Liver (tissue), 9 donors: ENCODE data around the gene TGFBR3L. TPM values are rescaled to one million over a fixed set of nuclear protein-coding genes. Genes with fewer than 3 reads are reported as not detected.

Experiments used
- DNase-seq: peaks from one replicate; pipeline ENCODE4 v3.0.0-alpha.2; 2017; ENCODE audit warnings: low spot score
- H3K27ac ChIP-seq, 2 donors: one replicate each; pipeline ENCODE4 v1.7.0; 2013; ENCODE audit warnings: inconsistent platforms in 2 of 2, low read length in 2 of 2, control low read depth in 1 of 2, low read depth in 1 of 2, mild to moderate bottlenecking in 1 of 2
- H3K27me3 ChIP-seq, 4 donors: one replicate each; pipeline versions ENCODE4 v1.6.1 to v1.7.0; 2013; ENCODE audit warnings: low read length in 3 of 4, inconsistent platforms in 1 of 4, mild to moderate bottlenecking in 1 of 4, moderate library complexity in 1 of 4; ENCODE audit not compliant: control insufficient read depth in 4 of 4, insufficient read depth in 4 of 4
- H3K36me3 ChIP-seq, 4 donors: one replicate each; pipeline versions ENCODE4 v1.6.1 to v1.7.0; 2013; ENCODE audit warnings: low read length in 3 of 4, mild to moderate bottlenecking in 3 of 4, low read depth in 1 of 4, moderate library complexity in 1 of 4; ENCODE audit not compliant: control insufficient read depth in 4 of 4, insufficient read depth in 3 of 4
- H3K4me1 ChIP-seq, 4 donors: one replicate each; pipeline versions ENCODE4 v1.6.1 to v1.7.0; 2013; ENCODE audit warnings: low read length in 3 of 4, mild to moderate bottlenecking in 3 of 4, moderate library complexity in 1 of 4; ENCODE audit not compliant: control insufficient read depth in 4 of 4, insufficient read depth in 4 of 4
- H3K4me3 ChIP-seq, 3 donors: one replicate each; pipeline versions ENCODE4 v1.6.1 to v1.7.0; 2013; ENCODE audit warnings: low read length in 3 of 3, control low read depth in 1 of 3, low read depth in 1 of 3, mild to moderate bottlenecking in 1 of 3
- H3K9ac ChIP-seq, 2 donors: one replicate each; pipeline ENCODE4 v1.7.0; 2013; ENCODE audit warnings: low read length in 2 of 2, mild to moderate bottlenecking in 2 of 2, moderate library complexity in 2 of 2, control low read depth in 1 of 2, low read depth in 1 of 2
- H3K9me3 ChIP-seq, 4 donors: one replicate each; pipeline versions ENCODE4 v1.6.1 to v1.7.0; 2013; ENCODE audit warnings: low read length in 3 of 4; ENCODE audit not compliant: control insufficient read depth in 4 of 4
- EGR1 ChIP-seq, 2 donors: IDR thresholded peaks; 2 replicates each; pipeline ENCODE4 v1.6.1; 2016 to 2018; ENCODE audit warnings: antibody characterized with exemption in 2 of 2, low read depth in 2 of 2
- FOXA1 ChIP-seq: IDR thresholded peaks from 2 replicates; pipeline ENCODE4 v1.6.1; 2016; ENCODE audit warnings: antibody characterized with exemption
- FOXA2 ChIP-seq: IDR thresholded peaks from 2 replicates; pipeline ENCODE4 v1.6.1; 2016; ENCODE audit warnings: antibody characterized with exemption
- GABPA ChIP-seq, 2 donors: IDR thresholded peaks in 1 of 2; conservative IDR thresholded peaks in 1 of 2; 2 replicates each; pipeline ENCODE4 v1.6.1; 2016; ENCODE audit warnings: antibody characterized with exemption in 2 of 2, mild to moderate bottlenecking in 1 of 2, moderate library complexity in 1 of 2
- HNF4A ChIP-seq, 2 donors: conservative IDR thresholded peaks; 2 replicates each; pipeline ENCODE4 v1.6.1; 2016; ENCODE audit warnings: antibody characterized with exemption in 2 of 2, mild to moderate bottlenecking in 2 of 2
- HNF4G ChIP-seq: IDR thresholded peaks from 2 replicates; pipeline ENCODE4 v1.6.1; 2016; ENCODE audit warnings: antibody characterized with exemption
- JUND ChIP-seq, 2 donors: IDR thresholded peaks; 2 replicates each; pipeline ENCODE4 v1.6.1; 2016; ENCODE audit warnings: antibody characterized with exemption in 2 of 2
- MAX ChIP-seq: IDR thresholded peaks from 2 replicates; pipeline ENCODE4 v1.6.1; 2016; ENCODE audit warnings: antibody characterized with exemption
- RAD21 ChIP-seq, 2 donors: IDR thresholded peaks; 2 replicates each; pipeline ENCODE4 v1.6.1; 2016; ENCODE audit warnings: antibody characterized with exemption in 2 of 2, mild to moderate bottlenecking in 2 of 2
- RXRA ChIP-seq, 2 donors: IDR thresholded peaks; 2 replicates each; pipeline ENCODE4 v1.6.1; 2017 to 2018; ENCODE audit warnings: antibody characterized with exemption in 2 of 2, mild to moderate bottlenecking in 1 of 2
- SP1 ChIP-seq: IDR thresholded peaks from 2 replicates; pipeline ENCODE4 v1.6.1; 2018; ENCODE audit warnings: antibody characterized with exemption, mild to moderate bottlenecking
- TAF1 ChIP-seq: conservative IDR thresholded peaks from 2 replicates; pipeline ENCODE4 v1.6.1; 2016; ENCODE audit warnings: antibody characterized with exemption, mild to moderate bottlenecking
- YY1 ChIP-seq: IDR thresholded peaks from 2 replicates; pipeline ENCODE4 v1.6.1; 2016; ENCODE audit warnings: antibody characterized with exemption, mild to moderate bottlenecking
- ZBTB33 ChIP-seq: IDR thresholded peaks from 2 replicates; pipeline ENCODE4 v1.6.1; 2016; ENCODE audit warnings: antibody characterized with exemption
- WGBS: extraction: QIAGEN DNeasy Blood & Tissue Kit; methylation state at CpG from one replicate; pipeline ENCODE4 v1.1.7; 2013; 5-methylcytosine and 5-hydroxymethylcytosine counted together
- polyA plus RNA-seq, 2 donors: library from polyadenylated mRNA; stranded (reverse) in 1 of 2; unstranded in 1 of 2; fragments of 200-250 nt in 1 of 2; fragments of >200 nt in 1 of 2; fragmentation: Nextera tagmentation in 1 of 2; extraction: Ambion mirVana in 1 of 2; gene quantifications; one replicate each; pipeline versions ENCODE4 v1.2.1 to v1.2.3, GENCODE V29; 2013 to 2015
- total RNA-seq, 2 donors: library from RNA; depleted of rRNA; stranded (reverse); fragments of >200 nt; gene quantifications; one replicate each; pipeline ENCODE4 v1.2.3, GENCODE V29; 2014
- TF ChIP-seq, protein P1 (sequence below): IDR thresholded peaks from 2 replicates; pipeline ENCODE4 v1.6.1; 2016; ENCODE audit warnings: antibody characterized with exemption
- TF ChIP-seq, protein P2 (sequence below): IDR thresholded peaks from 2 replicates; pipeline ENCODE4 v1.6.1; 2016; ENCODE audit warnings: antibody characterized with exemption, mild to moderate bottlenecking
- TF ChIP-seq, protein P3 (sequence below): fragments of 150-350 bp; IDR thresholded peaks from 2 replicates; pipeline ENCODE4 v1.5.1; 2017; ENCODE audit warnings: improper control_type of control experiment, low read depth, low read length; ENCODE audit not compliant: missing input control
- donor health status: healthy.
- donor health status: healthy.
- donor health status: healthy.
- donor health status: healthy.
- donor health status: healthy.

The TGFBR3L gene
- total and polyA plus RNA-seq, 4 donors, result 0.32 to 2.5 (median 0.36) TPM; not detected in 1

DNA sequence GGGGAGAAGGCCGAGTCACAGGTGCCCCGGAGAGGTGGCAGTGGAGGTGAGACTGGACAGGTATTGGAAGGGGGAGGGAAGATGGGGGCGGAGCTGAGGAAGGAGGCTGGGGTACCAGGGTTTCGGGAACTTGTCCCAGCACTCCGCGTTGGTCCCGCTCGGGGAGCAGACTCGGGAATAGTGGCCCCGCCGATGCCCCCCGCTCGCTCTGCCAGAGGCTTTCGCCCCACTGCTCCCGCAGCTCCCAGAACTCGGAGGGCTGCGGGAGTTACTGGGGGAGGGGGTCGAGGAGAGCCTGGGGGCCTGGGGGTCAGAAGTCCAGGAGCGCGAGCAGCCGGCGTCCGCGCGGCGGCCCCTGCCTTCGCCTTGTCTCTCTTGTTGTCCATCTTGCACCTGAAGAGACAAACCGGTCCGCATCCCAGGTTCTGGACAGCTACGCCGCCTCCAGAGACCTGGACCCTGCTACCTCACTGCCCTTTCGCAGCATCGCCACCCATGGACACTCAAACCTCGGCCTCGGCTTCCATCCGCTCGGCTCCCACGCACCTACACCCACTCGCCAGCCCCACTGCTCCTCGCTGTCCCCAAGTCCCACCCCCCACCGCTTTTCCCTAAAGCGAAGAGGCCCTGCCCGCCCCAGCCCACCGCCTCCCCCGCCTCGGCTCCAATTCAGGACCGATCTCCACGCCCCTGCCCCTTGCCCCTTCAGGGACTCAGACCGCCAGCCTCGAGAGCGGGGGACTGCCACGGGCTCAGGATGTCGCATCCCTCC is 41.1 kb upstream of the TGFBR3L start:
- no peak overlapping the region for H3K9ac ChIP-seq
- peaks cover 0 to 8% (median 6%) of the 10 kb centered on the region in 4 donors for H3K27me3 ChIP-seq
- peaks cover 9 to 30% (median 11%) of the 10 kb centered on the region in 4 donors for H3K4me1 ChIP-seq
- no peaks in the 10 kb centered on the region for H3K9me3 ChIP-seq
- no peaks in the 10 kb centered on the region for H3K36me3 ChIP-seq
- WGBS, result 14% methylated on average over 53 of the region's 53 CpGs
- H3K27ac ChIP-seq, result no peak overlapping the region
- no peak for TF ChIP-seq FOXA2
- no peak for TF ChIP-seq HNF4A (conservative IDR thresholded peaks at IDR 0.05)
- TF ChIP-seq, protein P1, sequence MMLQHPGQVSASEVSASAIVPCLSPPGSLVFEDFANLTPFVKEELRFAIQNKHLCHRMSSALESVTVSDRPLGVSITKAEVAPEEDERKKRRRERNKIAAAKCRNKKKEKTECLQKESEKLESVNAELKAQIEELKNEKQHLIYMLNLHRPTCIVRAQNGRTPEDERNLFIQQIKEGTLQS, result no peak
- no peak for TF ChIP-seq YY1
- no peak for TF ChIP-seq RXRA (IDR thresholded peaks at IDR 0.05)
- no peak for TF ChIP-seq HNF4G
- TF ChIP-seq SP1, result no peak
- H3K4me3 ChIP-seq, result no peak overlapping the region
- peak; percentile 31 for DNase-seq

DNA sequence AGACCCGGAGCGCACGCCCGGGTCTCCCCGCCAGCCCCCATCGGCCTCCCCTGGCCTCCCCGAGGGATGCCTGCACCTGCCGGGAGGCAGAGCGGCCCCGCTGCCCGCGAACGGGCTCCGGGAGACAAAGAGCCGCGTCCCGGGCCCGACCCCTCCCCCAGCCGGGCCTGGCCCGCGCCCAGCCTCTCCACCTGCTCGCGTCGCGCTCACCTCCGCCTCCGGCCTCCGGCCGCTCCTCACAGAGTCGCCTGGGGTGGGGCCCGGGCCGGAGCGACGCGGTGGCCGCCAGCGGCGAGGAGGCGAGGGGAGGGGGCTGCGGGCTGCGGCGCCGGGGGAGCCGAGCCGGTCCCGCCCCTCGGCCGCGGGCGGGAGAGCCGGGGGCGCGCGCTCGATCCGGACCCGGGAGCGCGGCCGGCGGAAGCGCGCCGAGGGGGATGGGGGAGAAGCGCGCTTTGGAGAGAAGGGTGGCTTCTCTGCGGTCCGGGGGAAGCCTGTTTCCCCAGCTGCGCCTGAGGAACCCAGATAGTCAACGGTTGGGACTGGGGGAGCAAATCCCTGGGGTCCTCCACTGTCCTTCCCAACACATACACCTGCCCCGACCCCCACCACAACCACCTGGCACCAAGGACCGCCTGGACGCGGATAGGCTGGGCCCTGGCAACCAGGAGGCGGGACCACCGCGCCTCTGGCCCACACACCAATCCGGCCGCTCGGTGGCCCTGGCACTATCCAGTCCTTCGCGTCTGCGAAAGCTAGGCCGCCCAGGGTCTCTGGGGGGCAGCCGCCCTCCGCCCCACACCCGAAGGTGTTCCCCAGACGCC is 40.3 kb upstream of the TGFBR3L start, which contains the start of gene PRR36:
Gene PRR36 (minus strand): TSS at position 315 of the 821 bp plus-strand sequence. CDS start 701 bp downstream, outside the sequence.
- WGBS, result 4% methylated on average over 88 of the region's 88 CpGs

GRCh38 chr19:7874897-7875273 is 39.7 kb upstream of the TGFBR3L start:
- no peak overlapping the region for H3K27ac ChIP-seq
- H3K27me3 ChIP-seq, result peaks cover 0 to 8% (median 6%) of the 10 kb centered on the region in 4 donors
- 45% methylated on average over 12 of the region's 12 CpGs for WGBS
- H3K9ac ChIP-seq, result no peak overlapping the region
- TF ChIP-seq HNF4A (conservative IDR thresholded peaks at IDR 0.05) (no peak), HNF4G (no peak), GABPA (IDR thresholded peaks at IDR 0.05 in 1 of 2, conservative IDR thresholded peaks at IDR 0.05 in 1 of 2) (no peak), TAF1 (no peak), ZBTB33 (no peak), EGR1 (IDR thresholded peaks at IDR 0.05; ENCODE audit: low read depth in 2 of 2) (no peak), MAX (no peak), FOXA1 (no peak), RXRA (IDR thresholded peaks at IDR 0.05) (no peak), JUND (IDR thresholded peaks at IDR 0.05) (no peak), RAD21 (IDR thresholded peaks at IDR 0.05) (no peak), SP1 (no peak), YY1 (no peak)
- TF ChIP-seq, protein P2, sequence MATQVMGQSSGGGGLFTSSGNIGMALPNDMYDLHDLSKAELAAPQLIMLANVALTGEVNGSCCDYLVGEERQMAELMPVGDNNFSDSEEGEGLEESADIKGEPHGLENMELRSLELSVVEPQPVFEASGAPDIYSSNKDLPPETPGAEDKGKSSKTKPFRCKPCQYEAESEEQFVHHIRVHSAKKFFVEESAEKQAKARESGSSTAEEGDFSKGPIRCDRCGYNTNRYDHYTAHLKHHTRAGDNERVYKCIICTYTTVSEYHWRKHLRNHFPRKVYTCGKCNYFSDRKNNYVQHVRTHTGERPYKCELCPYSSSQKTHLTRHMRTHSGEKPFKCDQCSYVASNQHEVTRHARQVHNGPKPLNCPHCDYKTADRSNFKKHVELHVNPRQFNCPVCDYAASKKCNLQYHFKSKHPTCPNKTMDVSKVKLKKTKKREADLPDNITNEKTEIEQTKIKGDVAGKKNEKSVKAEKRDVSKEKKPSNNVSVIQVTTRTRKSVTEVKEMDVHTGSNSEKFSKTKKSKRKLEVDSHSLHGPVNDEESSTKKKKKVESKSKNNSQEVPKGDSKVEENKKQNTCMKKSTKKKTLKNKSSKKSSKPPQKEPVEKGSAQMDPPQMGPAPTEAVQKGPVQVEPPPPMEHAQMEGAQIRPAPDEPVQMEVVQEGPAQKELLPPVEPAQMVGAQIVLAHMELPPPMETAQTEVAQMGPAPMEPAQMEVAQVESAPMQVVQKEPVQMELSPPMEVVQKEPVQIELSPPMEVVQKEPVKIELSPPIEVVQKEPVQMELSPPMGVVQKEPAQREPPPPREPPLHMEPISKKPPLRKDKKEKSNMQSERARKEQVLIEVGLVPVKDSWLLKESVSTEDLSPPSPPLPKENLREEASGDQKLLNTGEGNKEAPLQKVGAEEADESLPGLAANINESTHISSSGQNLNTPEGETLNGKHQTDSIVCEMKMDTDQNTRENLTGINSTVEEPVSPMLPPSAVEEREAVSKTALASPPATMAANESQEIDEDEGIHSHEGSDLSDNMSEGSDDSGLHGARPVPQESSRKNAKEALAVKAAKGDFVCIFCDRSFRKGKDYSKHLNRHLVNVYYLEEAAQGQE, result no peak
- TF ChIP-seq, protein P3, sequence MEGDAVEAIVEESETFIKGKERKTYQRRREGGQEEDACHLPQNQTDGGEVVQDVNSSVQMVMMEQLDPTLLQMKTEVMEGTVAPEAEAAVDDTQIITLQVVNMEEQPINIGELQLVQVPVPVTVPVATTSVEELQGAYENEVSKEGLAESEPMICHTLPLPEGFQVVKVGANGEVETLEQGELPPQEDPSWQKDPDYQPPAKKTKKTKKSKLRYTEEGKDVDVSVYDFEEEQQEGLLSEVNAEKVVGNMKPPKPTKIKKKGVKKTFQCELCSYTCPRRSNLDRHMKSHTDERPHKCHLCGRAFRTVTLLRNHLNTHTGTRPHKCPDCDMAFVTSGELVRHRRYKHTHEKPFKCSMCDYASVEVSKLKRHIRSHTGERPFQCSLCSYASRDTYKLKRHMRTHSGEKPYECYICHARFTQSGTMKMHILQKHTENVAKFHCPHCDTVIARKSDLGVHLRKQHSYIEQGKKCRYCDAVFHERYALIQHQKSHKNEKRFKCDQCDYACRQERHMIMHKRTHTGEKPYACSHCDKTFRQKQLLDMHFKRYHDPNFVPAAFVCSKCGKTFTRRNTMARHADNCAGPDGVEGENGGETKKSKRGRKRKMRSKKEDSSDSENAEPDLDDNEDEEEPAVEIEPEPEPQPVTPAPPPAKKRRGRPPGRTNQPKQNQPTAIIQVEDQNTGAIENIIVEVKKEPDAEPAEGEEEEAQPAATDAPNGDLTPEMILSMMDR, result no peak
- TF ChIP-seq, protein P1, result no peak
- no peaks in the 10 kb centered on the region for H3K36me3 ChIP-seq
- peaks cover 2 to 17% (median 3%) of the 10 kb centered on the region in 4 donors for H3K4me1 ChIP-seq
- no peak for DNase-seq
- no peak overlapping the region for H3K4me3 ChIP-seq
- no peaks in the 10 kb centered on the region for H3K9me3 ChIP-seq

More for the DNA sequence above, 40.3 kb upstream of the TGFBR3L start, which contains the start of gene PRR36:
- DNase-seq, result no peak
- no peaks in the 10 kb centered on the region for H3K9me3 ChIP-seq
- peak within 1 kb of the TSS in 1 of 3 donors; percentile 38 for H3K4me3 ChIP-seq
- no peak within 1 kb of the TSS for H3K9ac ChIP-seq
- H3K36me3 ChIP-seq, result no peaks in the 10 kb centered on the region
- H3K4me1 ChIP-seq, result peaks cover 3 to 22% (median 8%) of the 10 kb centered on the region in 4 donors
- H3K27me3 ChIP-seq, result peaks cover 0 to 8% (median 6%) of the 10 kb centered on the region in 4 donors
- TF ChIP-seq HNF4G, result no peak
- no peak within 1 kb of the TSS for H3K27ac ChIP-seq
